T-helper 2 cell treated with Interferon-gamma antibody and Interleukin-4, amounts not matched to agents 100 ng/mL and 5 ng/mL, for 36 hours (primary cell): ENCODE measurements around the gene DOCK1. TPM values are rescaled to one million over a fixed set of nuclear protein-coding genes. Genes with fewer than 3 reads are reported as not detected.

Experiments
- intact Hi-C: fragments of 100-400 bp; cut with micrococcal nuclease; formaldehyde crosslinking; loops from one replicate; pipeline ENCODE4 v1.15.1; 2023
- total RNA-seq: library from RNA; stranded (reverse); gene quantifications from 2 replicates; pipeline ENCODE4 v1.2.3, GENCODE V29; 2022

DOCK1 gene
- total RNA-seq, 1 donor from 2014 or later = 0.41 TPM

GRCh38 chr10:127006453-127006852 is 101.2 kb downstream of the DOCK1 start:
- intact Hi-C loops = no loop called here

- intact Hi-C loops = no loop called here
These were observed 104.1 kb downstream of the DOCK1 start for GRCh38 chr10:127009366-127009765.

DNA sequence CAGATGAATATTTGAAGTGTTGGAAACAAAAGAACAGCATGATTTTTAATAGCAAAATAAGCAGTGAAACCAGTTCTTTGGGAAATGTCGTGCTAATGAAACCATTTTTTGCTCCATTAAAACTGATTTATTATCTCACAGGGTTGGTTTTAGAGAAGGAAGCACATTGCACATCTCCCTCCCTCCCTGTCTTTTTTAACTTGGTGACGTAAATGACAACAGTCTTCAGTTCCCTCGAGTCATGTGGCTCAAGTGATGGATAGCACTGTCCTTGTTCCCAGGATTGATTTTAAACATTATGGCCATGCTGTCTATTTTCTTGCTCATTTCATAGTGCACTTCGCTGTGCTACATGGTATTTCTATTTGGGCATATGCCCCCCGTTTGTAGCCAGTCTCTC is 105.9 kb downstream of the DOCK1 start:
- intact Hi-C loops = no loop called here

DNA sequence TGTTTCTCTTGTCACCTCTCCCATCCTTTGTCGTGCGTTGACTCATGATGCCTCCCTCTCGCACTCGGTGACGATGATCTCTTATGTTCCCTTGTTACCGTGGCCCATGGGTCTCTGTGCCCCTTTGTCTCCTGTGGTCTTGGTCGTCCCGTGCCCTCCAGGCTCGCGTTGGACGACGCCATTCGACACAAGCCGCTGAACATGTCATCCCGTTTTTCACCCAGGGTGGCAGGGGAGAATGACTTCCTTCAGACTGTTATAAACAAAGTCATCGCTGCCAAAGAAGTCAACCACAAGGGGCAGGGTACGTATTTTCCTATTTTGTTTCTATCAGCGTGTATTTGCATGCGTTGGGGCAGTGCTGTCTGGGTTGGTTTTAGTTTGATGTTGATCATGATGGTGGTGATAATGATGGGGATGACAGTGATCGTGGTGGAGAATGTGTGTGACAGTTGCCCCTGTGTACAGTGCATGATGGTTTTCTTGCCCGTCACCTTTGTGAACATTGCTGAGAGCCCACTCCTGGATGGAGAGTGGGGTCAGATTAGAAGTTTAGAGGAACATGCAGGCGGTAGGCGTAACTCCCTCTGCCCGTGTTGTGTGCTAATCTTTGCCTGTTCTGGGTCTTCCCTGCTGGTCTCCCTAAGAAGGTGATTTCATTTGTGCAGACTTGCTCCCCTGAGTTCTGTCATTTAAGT is 107.0 kb downstream of the DOCK1 start:
- intact Hi-C loops = no loop called here

DNA sequence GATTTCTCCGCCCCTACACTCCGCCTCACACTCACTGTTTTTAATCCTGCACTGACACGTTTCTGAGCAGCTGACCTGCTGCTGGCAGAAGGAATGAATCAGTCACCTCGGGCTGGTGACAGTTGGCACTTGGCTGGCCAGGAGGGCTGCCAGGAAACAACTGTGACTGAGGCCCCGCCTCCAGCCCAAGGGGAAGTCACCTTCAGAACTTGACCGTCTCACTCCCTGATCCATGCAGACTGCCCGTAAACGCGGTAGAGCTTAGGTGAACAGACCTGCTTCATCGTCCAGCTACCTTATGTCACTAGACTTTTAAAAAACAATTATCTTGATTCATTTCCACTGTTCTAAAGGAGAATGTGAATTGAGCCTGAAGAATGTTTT is 107.5 kb downstream of the DOCK1 start:
- intact Hi-C loops = no loop called here

GRCh38 chr10:127013211-127013656 is 108.0 kb downstream of the DOCK1 start:
- intact Hi-C loops = no loop called here

GRCh38 chr10:127013691-127014473 is 108.7 kb downstream of the DOCK1 start:
- intact Hi-C loops = no loop called here

DNA sequence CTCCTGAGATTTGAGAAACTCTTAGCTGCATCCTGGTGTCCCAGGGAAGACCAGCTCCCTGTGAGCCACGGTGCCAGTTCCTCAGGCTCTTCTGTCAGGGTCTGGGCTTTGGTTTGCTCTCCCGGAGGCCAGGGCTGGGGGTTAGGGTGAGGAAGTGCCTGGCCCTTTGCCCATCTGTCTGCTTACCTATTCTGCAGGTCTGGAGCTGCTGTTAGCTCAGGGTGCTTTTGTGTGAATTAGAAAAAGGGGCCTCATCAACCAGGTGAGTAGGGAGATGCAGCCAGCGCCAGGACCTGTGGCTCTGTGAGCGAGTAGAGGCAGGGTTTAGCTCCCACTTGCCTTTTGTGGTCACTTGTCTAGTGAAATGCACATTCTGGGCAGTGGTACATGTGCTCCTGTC is 109.4 kb downstream of the DOCK1 start:
- intact Hi-C loops = no loop called here

DNA sequence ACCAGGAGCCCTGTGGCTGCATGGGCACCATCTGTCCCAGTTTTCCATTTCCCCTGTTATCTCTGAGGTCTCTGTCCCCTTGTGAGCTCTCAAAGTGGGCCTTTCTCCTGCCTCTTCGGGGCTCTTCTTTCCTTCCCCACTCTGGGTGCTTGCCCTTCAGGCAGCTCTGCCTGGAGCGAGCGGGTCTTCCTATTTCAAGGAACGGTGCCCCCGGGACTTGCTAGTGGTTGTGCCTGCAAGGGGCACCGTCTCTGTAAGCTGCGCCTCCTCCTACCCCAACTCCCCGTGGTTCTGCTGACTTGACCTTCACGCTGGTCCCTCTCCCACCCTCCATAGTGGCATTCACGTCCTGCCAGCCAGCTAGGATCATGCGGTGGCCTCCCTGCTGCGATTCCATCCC is 110.1 kb downstream of the DOCK1 start:
- intact Hi-C loops = no loop called here

GRCh38 chr10:127016331-127016730 is 111.1 kb downstream of the DOCK1 start:
- intact Hi-C loops = no loop called here

- intact Hi-C loops = no loop called here
These were observed 112.5 kb downstream of the DOCK1 start for GRCh38 chr10:127017541-127018297.

GRCh38 chr10:127018298-127018650 is 113.0 kb downstream of the DOCK1 start:
- intact Hi-C loops = no loop called here

GRCh38 chr10:127018766-127019165 is 113.5 kb downstream of the DOCK1 start:
- intact Hi-C loops = no loop called here

DNA sequence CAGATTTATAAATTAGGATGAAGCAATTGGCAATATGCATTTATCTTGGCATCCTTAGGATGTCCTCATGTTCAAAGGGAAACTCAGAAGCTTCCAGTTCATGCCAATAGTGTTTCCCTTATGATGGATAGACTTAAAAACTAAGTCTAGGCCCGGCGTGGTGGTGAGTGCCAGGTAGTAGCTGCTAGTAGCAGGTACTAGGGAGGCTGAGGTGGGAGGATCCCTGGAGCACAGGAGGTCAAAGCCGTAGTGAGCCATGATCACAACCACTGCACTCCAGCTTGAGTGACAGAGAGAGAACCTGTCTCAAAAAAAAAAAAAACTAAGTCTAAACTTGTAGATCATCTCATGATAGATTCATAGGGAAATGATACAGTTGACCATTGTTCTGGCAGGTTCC is 115.0 kb downstream of the DOCK1 start:
- intact Hi-C loops = no loop called here

DNA sequence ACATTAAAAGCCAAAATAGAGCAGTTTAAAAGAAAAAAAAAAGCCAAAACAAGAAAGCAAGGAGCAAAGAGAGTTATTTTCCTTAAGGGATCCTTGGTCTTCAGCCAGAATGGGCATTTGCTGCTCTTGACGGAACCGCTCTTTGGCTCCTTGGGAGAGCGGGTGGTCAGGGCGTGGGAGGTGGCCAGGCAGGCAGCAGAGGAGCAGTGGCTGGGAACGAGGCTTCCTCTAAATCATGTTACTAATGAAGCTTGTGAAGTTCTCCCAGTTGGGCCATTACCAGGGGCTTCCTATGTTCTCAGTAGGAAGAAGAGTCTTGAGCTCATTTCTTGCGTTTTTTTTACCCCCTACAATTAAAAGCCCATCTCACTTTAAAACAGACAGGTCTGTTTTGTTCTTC is 116.6 kb downstream of the DOCK1 start:
- intact Hi-C loops = no loop called here

- intact Hi-C loops = no loop called here
These were observed 119.6 kb downstream of the DOCK1 start for GRCh38 chr10:127024685-127025435.

DNA sequence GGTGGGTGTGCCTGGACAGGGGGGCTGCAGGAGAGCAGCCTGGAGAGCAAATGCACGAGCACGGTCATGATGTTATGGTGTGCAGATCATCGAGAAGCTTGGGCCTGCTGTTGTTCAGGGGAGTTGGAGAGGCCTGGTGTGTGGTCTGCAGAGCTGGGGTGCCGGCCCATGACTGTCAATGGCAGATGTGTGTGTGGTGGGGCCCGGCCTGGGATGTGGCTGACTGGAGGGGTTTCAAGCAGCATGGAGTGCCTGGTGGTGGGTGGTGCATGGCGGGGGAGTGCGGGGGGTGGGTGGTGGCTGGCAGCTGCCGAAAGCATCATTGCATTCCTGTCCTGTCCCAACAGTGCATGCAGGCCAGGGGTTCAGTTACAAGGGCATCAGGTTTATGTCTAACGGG is 122.6 kb downstream of the DOCK1 start:
- intact Hi-C loops = no loop called here

- intact Hi-C loops = no loop called here
These were observed 123.3 kb downstream of the DOCK1 start for GRCh38 chr10:127028556-127028955.

- intact Hi-C loops = no loop called here
These were observed 123.8 kb downstream of the DOCK1 start for GRCh38 chr10:127029061-127029460.

GRCh38 chr10:127033216-127034033 is 128.2 kb downstream of the DOCK1 start:
- intact Hi-C loops = no loop called here
